Measurements from ENCODE around the gene RAB40C. TPM values are rescaled to one million over a fixed set of nuclear protein-coding genes. Genes with fewer than 3 reads are reported as not detected.
A peak's percentile ranks its signal among the peaks of the same experiment; 100 is the strongest.

The RAB40C gene
- total RNA-seq, 5 donors from 2014 or later (not counting 1 experiment from before 2014, with no cell fraction given), result 14.1 to 28.0 (median 24.4) TPM

DNA sequence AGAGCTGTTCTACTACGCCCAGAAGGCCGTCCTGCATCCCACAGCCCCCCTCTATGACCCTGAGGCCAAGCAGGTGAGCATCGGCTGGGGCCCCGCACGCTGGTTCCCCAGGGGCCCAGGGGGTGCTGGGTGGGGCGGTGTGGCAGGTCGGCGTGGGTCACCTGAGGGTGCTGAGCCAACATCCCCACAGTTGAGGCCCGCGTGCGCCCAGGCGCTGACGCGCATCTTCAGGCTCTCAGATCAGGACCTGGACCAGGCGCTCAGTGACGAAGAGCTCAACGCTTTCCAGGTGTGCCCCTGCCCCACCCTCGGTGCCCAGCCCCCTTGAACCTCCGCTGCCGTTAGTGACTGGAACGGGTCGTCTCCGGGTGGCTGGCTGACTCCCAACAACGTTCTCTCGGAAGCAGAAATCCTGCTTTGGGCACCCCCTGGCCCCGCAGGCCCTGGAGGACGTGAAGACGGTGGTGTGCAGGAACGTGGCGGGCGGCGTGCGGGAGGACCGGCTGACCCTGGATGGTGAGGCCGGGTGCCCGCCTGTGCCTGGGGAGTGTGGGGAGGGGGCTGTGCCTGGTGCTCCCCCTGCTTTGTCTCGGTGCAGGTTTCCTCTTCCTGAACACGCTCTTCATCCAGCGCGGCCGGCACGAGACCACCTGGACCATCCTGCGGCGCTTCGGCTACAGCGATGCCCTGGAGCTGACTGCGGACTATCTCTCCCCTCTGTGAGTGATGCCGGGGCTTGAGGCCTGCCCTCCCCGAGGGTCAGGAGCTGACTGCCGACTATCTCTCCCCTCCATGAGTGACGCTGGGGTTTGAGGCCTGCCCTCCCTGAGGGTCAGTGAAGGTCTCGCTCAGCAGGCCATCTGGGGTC lies 80.9 kb downstream of the RAB40C start:
- Histone ChIP-seq H3K9me3 (no peaks in the 10 kb centered on the region), H3K27ac (ENCODE audit: low read length) (no peak overlapping the region), H3K27me3 (replicated peaks in 1 of 2; ENCODE audit: control insufficient read depth in 2 of 2, extremely low read depth in 1 of 2, insufficient read depth in 2 of 2, low read length in 1 of 2) (peaks cover 0 to 10% of the 10 kb centered on the region in 2 experiments), H3K4me1 (ENCODE audit: control insufficient read depth in 1 of 2, extremely low read depth in 1 of 2, insufficient read depth in 2 of 2, low read length in 2 of 2) (peaks cover 3 to 35% of the 10 kb centered on the region in 2 experiments), H3K4me3 (ENCODE audit: control insufficient read depth in 1 of 2, extremely low read depth in 1 of 2, low read length in 1 of 2) (no peak overlapping the region), H3K36me3 (ENCODE audit: control insufficient read depth in 2 of 2, extremely low read depth in 1 of 2, insufficient read depth in 1 of 2, low read length in 1 of 2) (peaks cover 14 to 39% of the 10 kb centered on the region in 2 donors)
- Mint-ChIP-seq H3K36me3 (peaks cover 7% of the 10 kb centered on the region), H3K4me1 (peaks cover 0 to 19% (median 18%) of the 10 kb centered on the region in 3 donors), H3K27ac (no peak overlapping the region), H3K4me3 (peak overlapping the region in 2 of 3 donors; percentile 64 to 73), H3K27me3 (peaks cover 0 to 6% of the 10 kb centered on the region in 2 donors), H3K9me3 (no peaks in the 10 kb centered on the region)
- DNase-seq (no peak), ATAC-seq (replicated peaks in 1 of 4) (no peak)
- ChIA-PET POLR2A (interaction anchor here in 1 of 2 donors (0.6 kb wide), 1 partner anchor 25 kb away, joined by 4 read pairs; no protein-coding TSS in a partner anchor), CTCF (interaction anchor here (0.5 to 0.6 kb wide), 2 partner anchors 29 to 436 kb away, joined by 3 to 5 read pairs; no protein-coding TSS in a partner anchor)
- WGBS (ENCODE audit: insufficient coverage), result 94% methylated on average over 42 of the region's 52 CpGs

DNA sequence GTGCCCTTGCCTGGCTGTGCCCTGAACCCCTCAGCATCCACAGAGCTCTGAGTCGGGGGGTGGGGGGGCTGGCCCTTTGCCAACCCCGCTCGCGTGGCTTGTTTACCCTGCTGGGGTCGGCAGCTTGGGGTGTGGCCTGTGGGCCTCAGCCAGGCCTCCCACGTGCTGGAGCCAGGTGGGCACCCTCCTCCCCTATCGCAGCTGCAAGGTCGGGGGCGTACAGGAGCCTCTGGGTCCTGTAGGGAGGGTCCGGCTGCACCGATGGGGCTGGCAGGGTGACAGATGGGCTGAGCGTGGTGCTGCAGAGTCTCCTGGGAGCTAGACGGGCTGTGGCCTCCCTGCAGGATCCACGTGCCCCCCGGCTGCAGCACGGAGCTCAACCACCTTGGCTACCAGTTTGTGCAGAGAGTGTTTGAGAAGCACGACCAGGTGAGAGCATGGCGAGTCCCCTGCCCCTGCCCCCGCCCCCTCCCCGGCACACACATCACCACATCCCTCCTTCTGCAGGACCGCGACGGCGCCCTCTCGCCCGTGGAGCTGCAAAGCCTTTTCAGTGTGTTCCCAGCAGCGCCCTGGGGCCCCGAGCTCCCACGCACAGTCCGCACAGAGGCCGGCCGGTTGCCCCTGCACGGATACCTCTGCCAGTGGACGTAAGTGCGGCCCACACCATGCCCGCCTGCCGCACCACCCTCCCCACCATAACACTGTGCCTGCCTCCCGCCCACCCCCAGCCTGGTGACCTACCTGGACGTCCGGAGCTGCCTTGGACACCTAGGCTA lies 81.7 kb downstream of the RAB40C start:
- no peaks in the 10 kb centered on the region for H3K9me3 Mint-ChIP-seq
- CTCF ChIA-PET, result interaction anchor here (0.5 to 0.6 kb wide), 2 partner anchors 28 to 436 kb away, joined by 3 to 5 read pairs; no protein-coding TSS in a partner anchor
- H3K9me3 ChIP-seq, result no peaks in the 10 kb centered on the region
- no peak overlapping the region for H3K27ac Mint-ChIP-seq
- peaks cover 0 to 6% of the 10 kb centered on the region in 2 donors for H3K27me3 Mint-ChIP-seq
- H3K4me1 ChIP-seq (ENCODE audit: control insufficient read depth in 1 of 2, extremely low read depth in 1 of 2, insufficient read depth in 2 of 2, low read length in 2 of 2), result peaks cover 3 to 41% of the 10 kb centered on the region in 2 experiments
- H3K4me1 Mint-ChIP-seq, result peaks cover 0 to 20% (median 18%) of the 10 kb centered on the region in 3 donors
- H3K36me3 ChIP-seq (ENCODE audit: control insufficient read depth in 2 of 2, extremely low read depth in 1 of 2, insufficient read depth in 1 of 2, low read length in 1 of 2), result peaks cover 14 to 39% of the 10 kb centered on the region in 2 donors
- ATAC-seq (replicated peaks in 1 of 4), result no peak
- H3K4me3 ChIP-seq (ENCODE audit: control insufficient read depth in 1 of 2, extremely low read depth in 1 of 2, low read length in 1 of 2), result no peak overlapping the region
- DNase-seq, result no peak
- peaks cover 0 to 16% of the 10 kb centered on the region in 2 experiments for H3K27me3 ChIP-seq (replicated peaks in 1 of 2; ENCODE audit: control insufficient read depth in 2 of 2, extremely low read depth in 1 of 2, insufficient read depth in 2 of 2, low read length in 1 of 2)
- POLR2A ChIA-PET, result interaction anchor here in 1 of 2 donors (0.6 kb wide), 1 partner anchor 26 kb away, joined by 4 read pairs; no protein-coding TSS in a partner anchor
- WGBS (ENCODE audit: insufficient coverage), result 91% methylated on average over 39 of the region's 40 CpGs
- H3K27ac ChIP-seq (ENCODE audit: low read length), result no peak overlapping the region
- H3K36me3 Mint-ChIP-seq, result peaks cover 7% of the 10 kb centered on the region
- no peak overlapping the region for H3K4me3 Mint-ChIP-seq

GRCh38 chr16:672371-672770 lies 82.5 kb downstream of the RAB40C start:
- Mint-ChIP-seq H3K27me3 (peaks cover 0 to 6% of the 10 kb centered on the region in 2 donors), H3K27ac (no peak overlapping the region), H3K4me3 (no peak overlapping the region), H3K36me3 (peaks cover 7% of the 10 kb centered on the region), H3K4me1 (peaks cover 0 to 24% (median 21%) of the 10 kb centered on the region in 3 donors), H3K9me3 (no peaks in the 10 kb centered on the region)
- no peak for ATAC-seq (replicated peaks in 1 of 4)
- Histone ChIP-seq H3K27ac (ENCODE audit: low read length) (no peak overlapping the region), H3K9me3 (no peaks in the 10 kb centered on the region), H3K4me1 (ENCODE audit: control insufficient read depth in 1 of 2, extremely low read depth in 1 of 2, insufficient read depth in 2 of 2, low read length in 2 of 2) (peaks cover 0 to 41% of the 10 kb centered on the region in 2 experiments), H3K27me3 (replicated peaks in 1 of 2; ENCODE audit: control insufficient read depth in 2 of 2, extremely low read depth in 1 of 2, insufficient read depth in 2 of 2, low read length in 1 of 2) (peaks cover 0 to 24% of the 10 kb centered on the region in 2 experiments), H3K36me3 (ENCODE audit: control insufficient read depth in 2 of 2, extremely low read depth in 1 of 2, insufficient read depth in 1 of 2, low read length in 1 of 2) (peaks cover 14 to 39% of the 10 kb centered on the region in 2 donors), H3K4me3 (ENCODE audit: control insufficient read depth in 1 of 2, extremely low read depth in 1 of 2, low read length in 1 of 2) (no peak overlapping the region)
- 97% methylated on average over 16 of the region's 19 CpGs for WGBS (ENCODE audit: insufficient coverage)
- POLR2A ChIA-PET, result no interaction called here
- CTCF ChIA-PET, result no interaction called here
- DNase-seq, result no peak

GRCh38 chr16:672851-673250 lies 83.0 kb downstream of the RAB40C start:
- Histone ChIP-seq H3K4me1 (ENCODE audit: control insufficient read depth in 1 of 2, extremely low read depth in 1 of 2, insufficient read depth in 2 of 2, low read length in 2 of 2) (peaks cover 0 to 41% of the 10 kb centered on the region in 2 experiments), H3K27ac (ENCODE audit: low read length) (no peak overlapping the region), H3K4me3 (ENCODE audit: control insufficient read depth in 1 of 2, extremely low read depth in 1 of 2, low read length in 1 of 2) (no peak overlapping the region), H3K36me3 (ENCODE audit: control insufficient read depth in 2 of 2, extremely low read depth in 1 of 2, insufficient read depth in 1 of 2, low read length in 1 of 2) (peaks cover 14 to 39% of the 10 kb centered on the region in 2 donors), H3K9me3 (no peaks in the 10 kb centered on the region), H3K27me3 (replicated peaks in 1 of 2; ENCODE audit: control insufficient read depth in 2 of 2, extremely low read depth in 1 of 2, insufficient read depth in 2 of 2, low read length in 1 of 2) (peaks cover 0 to 25% of the 10 kb centered on the region in 2 experiments)
- Mint-ChIP-seq H3K36me3 (peaks cover 7% of the 10 kb centered on the region), H3K27me3 (peaks cover 0 to 6% of the 10 kb centered on the region in 2 donors), H3K9me3 (no peaks in the 10 kb centered on the region), H3K27ac (no peak overlapping the region), H3K4me1 (peaks cover 0 to 20% (median 17%) of the 10 kb centered on the region in 3 donors), H3K4me3 (peak overlapping the region in 1 of 3 donors; percentile 43)
- POLR2A ChIA-PET, result no interaction called here
- CTCF ChIA-PET, result interaction anchor here in 1 of 2 donors (0.6 kb wide), 1 partner anchor 708 kb away, joined by 4 read pairs; no protein-coding TSS in a partner anchor
- ATAC-seq (replicated peaks in 1 of 4) (no peak), DNase-seq (no peak)
- WGBS (ENCODE audit: insufficient coverage), result 94% methylated on average over 19 of the region's 21 CpGs

- WGBS (ENCODE audit: insufficient coverage), result 95% methylated on average over 15 of the region's 18 CpGs
- Mint-ChIP-seq H3K4me1 (peaks cover 0 to 20% (median 17%) of the 10 kb centered on the region in 3 donors), H3K27me3 (peaks cover 0 to 6% of the 10 kb centered on the region in 2 donors), H3K4me3 (no peak overlapping the region), H3K27ac (no peak overlapping the region), H3K9me3 (no peaks in the 10 kb centered on the region), H3K36me3 (peaks cover 7% of the 10 kb centered on the region)
- ATAC-seq (replicated peaks in 1 of 4) (no peak), DNase-seq (no peak)
- Histone ChIP-seq H3K9me3 (no peaks in the 10 kb centered on the region), H3K4me3 (ENCODE audit: control insufficient read depth in 1 of 2, extremely low read depth in 1 of 2, low read length in 1 of 2) (no peak overlapping the region), H3K27me3 (replicated peaks in 1 of 2; ENCODE audit: control insufficient read depth in 2 of 2, extremely low read depth in 1 of 2, insufficient read depth in 2 of 2, low read length in 1 of 2) (peaks cover 0 to 25% of the 10 kb centered on the region in 2 experiments), H3K36me3 (ENCODE audit: control insufficient read depth in 2 of 2, extremely low read depth in 1 of 2, insufficient read depth in 1 of 2, low read length in 1 of 2) (peaks cover 14 to 39% of the 10 kb centered on the region in 2 donors), H3K4me1 (ENCODE audit: control insufficient read depth in 1 of 2, extremely low read depth in 1 of 2, insufficient read depth in 2 of 2, low read length in 2 of 2) (peaks cover 0 to 40% of the 10 kb centered on the region in 2 experiments), H3K27ac (ENCODE audit: low read length) (no peak overlapping the region)
- CTCF ChIA-PET, result interaction anchor here in 1 of 2 donors (0.6 kb wide), 1 partner anchor 707 kb away, joined by 4 read pairs; no protein-coding TSS in a partner anchor
- POLR2A ChIA-PET, result no interaction called here
Measured at GRCh38 chr16:673399-673991, 83.6 kb downstream of the RAB40C start.
